ENCODE results near the gene IDH3B. TPM values are rescaled to one million over a fixed set of nuclear protein-coding genes. Genes with fewer than 3 reads are reported as not detected.

The IDH3B gene
- total RNA-seq, 2 experiments from 2014 or later: 109 to 114 TPM

GRCh38 chr20:2695206-2695983, 31.4 kb upstream of the IDH3B start:
- peaks cover 9% of the 10 kb centered on the region for H3K4me1 Mint-ChIP-seq (ENCODE audit: low read depth)
- POLR2A ChIA-PET: interaction anchor here (0.9 to 2.1 kb wide), 2 partner anchors 40 to 55 kb away, joined by 3 to 4 read pairs; no protein-coding TSS in a partner anchor
- CTCF ChIA-PET: interaction anchor here (2.2 kb wide), 1 partner anchor 57 kb away, joined by 11 read pairs; no protein-coding TSS in a partner anchor
- ATAC-seq (no peak), DNase-seq (no peak)
- peaks cover 35% of the 10 kb centered on the region for H3K27me3 Mint-ChIP-seq
- no peak for TF ChIP-seq CTCF (IDR thresholded peaks at IDR 0.05)
- H3K4me3 Mint-ChIP-seq: no peak overlapping the region
- intact Hi-C loops (cut with micrococcal nuclease): no loop called here
- H3K9me3 Mint-ChIP-seq: peaks cover 2% of the 10 kb centered on the region
- H3K27ac Mint-ChIP-seq: no peak overlapping the region
- H3K36me3 Mint-ChIP-seq (ENCODE audit: low read depth): no peaks in the 10 kb centered on the region

- no peak for TF ChIP-seq CTCF (IDR thresholded peaks at IDR 0.05)
- H3K27ac Mint-ChIP-seq: no peak overlapping the region
- intact Hi-C loops (cut with micrococcal nuclease): no loop called here
- H3K9me3 Mint-ChIP-seq: peaks cover 2% of the 10 kb centered on the region
- H3K4me3 Mint-ChIP-seq: no peak overlapping the region
- CTCF ChIA-PET: interaction anchor here (1.0 to 2.2 kb wide), 2 partner anchors 9 to 58 kb away, joined by 3 to 11 read pairs; no protein-coding TSS in a partner anchor
- H3K4me1 Mint-ChIP-seq (ENCODE audit: low read depth): peaks cover 9% of the 10 kb centered on the region
- H3K27me3 Mint-ChIP-seq: peaks cover 39% of the 10 kb centered on the region
- DNase-seq (no peak), ATAC-seq (no peak)
- H3K36me3 Mint-ChIP-seq (ENCODE audit: low read depth): no peaks in the 10 kb centered on the region
- POLR2A ChIA-PET: interaction anchor here (0.9 to 2.0 kb wide), 2 partner anchors 39 to 47 kb away, joined by 3 to 5 read pairs; no protein-coding TSS in a partner anchor
Measured at GRCh38 chr20:2694519-2694918, 30.5 kb upstream of the IDH3B start.

GRCh38 chr20:2694008-2694471, 30.0 kb upstream of the IDH3B start:
- Mint-ChIP-seq H3K4me3 (no peak overlapping the region), H3K4me1 (ENCODE audit: low read depth) (peaks cover 9% of the 10 kb centered on the region), H3K9me3 (peaks cover 2% of the 10 kb centered on the region), H3K27ac (no peak overlapping the region), H3K27me3 (peaks cover 42% of the 10 kb centered on the region), H3K36me3 (ENCODE audit: low read depth) (no peaks in the 10 kb centered on the region)
- CTCF ChIA-PET: interaction anchor here (1.0 to 9.7 kb wide), 3 partner anchors 9 to 59 kb away, joined by 3 to 110 read pairs (median 11); no protein-coding TSS in a partner anchor
- POLR2A ChIA-PET: interaction anchor here (0.9 to 2.0 kb wide), 2 partner anchors 39 to 47 kb away, joined by 3 to 5 read pairs; no protein-coding TSS in a partner anchor
- no peak for ATAC-seq
- TF ChIP-seq CTCF (IDR thresholded peaks at IDR 0.05): no peak
- intact Hi-C loops (cut with micrococcal nuclease): no loop called here
- no peak for DNase-seq

GRCh38 chr20:2693286-2694007, 29.4 kb upstream of the IDH3B start:
- Mint-ChIP-seq H3K9me3 (peaks cover 2% of the 10 kb centered on the region), H3K27me3 (peaks cover 42% of the 10 kb centered on the region), H3K27ac (no peak overlapping the region), H3K4me1 (ENCODE audit: low read depth) (peaks cover 12% of the 10 kb centered on the region), H3K36me3 (ENCODE audit: low read depth) (no peaks in the 10 kb centered on the region), H3K4me3 (no peak overlapping the region)
- ATAC-seq: peak; percentile 69
- intact Hi-C loops (cut with micrococcal nuclease): no loop called here
- ChIA-PET POLR2A (interaction anchor here (2.0 kb wide), 1 partner anchor 48 kb away, joined by 5 read pairs; no protein-coding TSS in a partner anchor), CTCF (interaction anchor here (1.0 to 9.7 kb wide), 3 partner anchors 8 to 59 kb away, joined by 3 to 110 read pairs (median 11); no protein-coding TSS in a partner anchor)
- DNase-seq: peak; percentile 47
- no peak for TF ChIP-seq CTCF (IDR thresholded peaks at IDR 0.05)

All from activated CD8-positive, alpha-beta T cell treated with anti-CD3 and anti-CD28 coated beads for 36 hours (primary cell).